Activated T-helper 9 cell treated with anti-CD3 and anti-CD28 coated beads, Interleukin-2, amount 50 U/mL, for 16 hours (primary cell): ENCODE results near the gene SLC17A2.
"Not testable (repeated sequence)": the region's sequence is repeated elsewhere in the genome, so short reads cannot be mapped to it uniquely, and the experiment has no call there.

Experiments used
- DNase-seq: peaks from one replicate; pipeline ENCODE4 v3.0.0-alpha.2; 2020; ENCODE audit warnings: low read depth

SLC17A2 gene

GRCh38 chr6:25951296-25952032 lies 21.0 kb upstream of the SLC17A2 start:
- DNase-seq = no peak

GRCh38 chr6:25950297-25950696 lies 19.8 kb upstream of the SLC17A2 start:
- no peak for DNase-seq

GRCh38 chr6:25949695-25950094 lies 19.2 kb upstream of the SLC17A2 start:
- DNase-seq = no peak

GRCh38 chr6:25947492-25947891 lies 17.0 kb upstream of the SLC17A2 start:
- DNase-seq = not testable (repeated sequence)

- DNase-seq = no peak
Observed at GRCh38 chr6:25946631-25947030, 16.1 kb upstream of the SLC17A2 start.

GRCh38 chr6:25945738-25946137 lies 15.2 kb upstream of the SLC17A2 start:
- DNase-seq = not testable (repeated sequence)

- no peak for DNase-seq
Observed at GRCh38 chr6:25944688-25945574, 14.4 kb upstream of the SLC17A2 start.

- no peak for DNase-seq
Observed at GRCh38 chr6:25943887-25944286, 13.4 kb upstream of the SLC17A2 start.

- DNase-seq = no peak
Observed at GRCh38 chr6:25942561-25943147, 12.2 kb upstream of the SLC17A2 start.

GRCh38 chr6:25939593-25939992 lies 9.1 kb upstream of the SLC17A2 start:
- DNase-seq = no peak

- no peak for DNase-seq
Observed at GRCh38 chr6:25935953-25936352, 5.5 kb upstream of the SLC17A2 start.

- no peak for DNase-seq
Observed at GRCh38 chr6:25934735-25935313, 4.3 kb upstream of the SLC17A2 start.

GRCh38 chr6:25934156-25934555 lies 3.7 kb upstream of the SLC17A2 start:
- no peak for DNase-seq

GRCh38 chr6:25931411-25931709 lies 869 bp upstream of the SLC17A2 start:
- DNase-seq = no peak

- DNase-seq = not testable (repeated sequence)
Observed at GRCh38 chr6:25929785-25930184, 706 bp downstream of the SLC17A2 start.

- no peak for DNase-seq
Observed at GRCh38 chr6:25928562-25929324, 1.7 kb downstream of the SLC17A2 start.

- no peak for DNase-seq
Observed at GRCh38 chr6:25927756-25928216, 2.7 kb downstream of the SLC17A2 start.

GRCh38 chr6:25927178-25927577 lies 3.3 kb downstream of the SLC17A2 start:
- DNase-seq = no peak

- no peak for DNase-seq
Observed at GRCh38 chr6:25925876-25926275, 4.6 kb downstream of the SLC17A2 start.

- no peak for DNase-seq
Observed at GRCh38 chr6:25922301-25922700, 8.2 kb downstream of the SLC17A2 start.

- DNase-seq = no peak
Observed at GRCh38 chr6:25921525-25922203, 8.8 kb downstream of the SLC17A2 start.
